Measurements from ENCODE around the gene SHANK2.

GRCh38 chr11:71202598-71202944, 49.8 kb downstream of the SHANK2 start:
- TF ChIP-seq CTCF (IDR thresholded peaks at IDR 0.05; ENCODE audit: insufficient read depth, low read length, poor library complexity, severe bottlenecking), result no peak
- no peak for TF ChIP-seq EZH2phosphoT487 (conservative IDR thresholded peaks at IDR 0.05; ENCODE audit: low read length)
